OCI-LY1 (cell line): ENCODE data around the gene CLEC5A.
"Not testable (repeated sequence)": the region's sequence is repeated elsewhere in the genome, so short reads cannot be mapped to it uniquely, and the experiment has no call there.

Source experiments
- H2AFZ ChIP-seq: fragments of 200-600 bp; sonication (generic), shearing (Covaris generic); 2 replicates; pipeline ENCODE4 v1.6.0; 2014; ENCODE audit warnings: antibody characterized with exemption, mild to moderate bottlenecking, low read length
- H3F3A ChIP-seq: fragments of 200-600 bp; sonication (generic), shearing (Covaris generic); 2 replicates; pipeline ENCODE4 v1.6.0; 2014; ENCODE audit warnings: mild to moderate bottlenecking, antibody characterized with exemption, low read length, moderate library complexity; ENCODE audit not compliant: insufficient read depth
- H3K27ac ChIP-seq: fragments of 200-600 bp; sonication (generic); 2 replicates; pipeline ENCODE4 v1.5.1; 2014; ENCODE audit warnings: low read length, mixed run types, mild to moderate bottlenecking, low read depth; ENCODE audit not compliant: poor library complexity, severe bottlenecking
- H3K27me3 ChIP-seq: fragments of 200-600 bp; sonication (generic); 2 replicates; pipeline ENCODE4 v1.6.0; 2014; ENCODE audit warnings: antibody characterized with exemption, mild to moderate bottlenecking, low read length, moderate library complexity; ENCODE audit not compliant: insufficient read depth
- H3K36me3 ChIP-seq: fragments of 200-600 bp; sonication (generic); 2 replicates; pipeline ENCODE4 v1.6.1; 2014; ENCODE audit warnings: mild to moderate bottlenecking, antibody characterized with exemption, low read length, moderate library complexity, mixed read lengths; ENCODE audit not compliant: insufficient read depth
- H3K4me1 ChIP-seq: fragments of 200-600 bp; sonication (generic); 2 replicates; pipeline ENCODE4 v1.5.1; 2014; ENCODE audit warnings: mild to moderate bottlenecking, low read length, moderate library complexity; ENCODE audit not compliant: insufficient read depth, severe bottlenecking
- H3K4me2 ChIP-seq: fragments of 200-600 bp; sonication (generic), shearing (Covaris generic); 2 replicates; pipeline ENCODE4 v1.6.1; 2014; ENCODE audit warnings: low read length
- H3K4me3 ChIP-seq: fragments of 200-600 bp; sonication (generic); 2 replicates; pipeline ENCODE4 v1.5.1; 2014; ENCODE audit warnings: low read length, low read depth, mild to moderate bottlenecking, mixed read lengths; ENCODE audit not compliant: poor library complexity, severe bottlenecking
- H3K79me2 ChIP-seq: fragments of 200-600 bp; shearing (Covaris generic); 2 replicates; pipeline ENCODE4 v1.6.1; 2016; ENCODE audit warnings: mixed run types, low read length, mixed read lengths; ENCODE audit not compliant: insufficient read depth
- H3K9ac ChIP-seq: fragments of 200-600 bp; sonication (generic), shearing (Covaris generic); 2 replicates; pipeline ENCODE4 v1.6.1; 2014; ENCODE audit warnings: mild to moderate bottlenecking, low read length, mixed read lengths
- H3K9me2 ChIP-seq: fragments of 200-600 bp; sonication (generic), shearing (Covaris generic); 2 replicates; pipeline ENCODE4 v1.6.1; 2014; ENCODE audit warnings: low read depth, mild to moderate bottlenecking, low read length, mixed read lengths
- H3K9me3 ChIP-seq: fragments of 200-600 bp; shearing (Covaris generic); 2 replicates; pipeline ENCODE4 v1.6.1; 2014; ENCODE audit warnings: low read length, mixed read lengths
- H4K20me1 ChIP-seq: fragments of 200-600 bp; sonication (generic), shearing (Covaris generic); 2 replicates; pipeline ENCODE4 v1.6.0; 2016; ENCODE audit warnings: mild to moderate bottlenecking, low read length; ENCODE audit not compliant: insufficient read depth
- EZH2 ChIP-seq: fragments of 200-600 bp; sonication (generic), shearing (Covaris generic); IDR thresholded peaks from 2 replicates; pipeline ENCODE4 v1.8.0; 2017; ENCODE audit warnings: borderline replicate concordance, mixed run types, mild to moderate bottlenecking, antibody characterized with exemption, low read length, moderate library complexity, mixed read lengths
- TF ChIP-seq, protein P1 (sequence below): fragments of 200-600 bp; sonication (generic), shearing (Covaris generic); IDR thresholded peaks from 2 replicates; pipeline ENCODE4 v1.5.1; 2017; ENCODE audit warnings: mild to moderate bottlenecking, antibody characterized with exemption, low read length, moderate library complexity, mixed read lengths

CLEC5A gene

DNA sequence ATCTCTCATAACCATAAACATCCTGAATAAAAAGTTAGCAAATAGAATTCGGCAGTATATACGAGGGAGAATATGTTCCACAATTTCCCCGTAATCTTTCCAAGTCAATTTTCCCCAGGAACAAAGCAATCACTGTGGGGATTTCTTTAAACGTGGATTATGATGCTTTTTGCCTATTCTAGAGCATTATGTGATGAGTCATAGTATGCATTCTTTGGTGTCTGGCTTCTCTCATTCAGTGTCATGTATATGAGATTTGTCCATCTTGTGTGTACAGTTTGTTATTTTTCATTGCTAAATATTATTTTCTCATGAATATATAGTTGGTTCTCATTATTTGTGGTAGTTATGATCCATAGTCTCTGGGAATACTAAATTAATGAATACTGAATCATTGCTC lies 40.5 kb downstream of the CLEC5A start:
- H3K4me3 ChIP-seq, result no peak overlapping the region
- H4K20me1 ChIP-seq, result no peaks in the 10 kb centered on the region
- no peaks in the 10 kb centered on the region for H3K9me3 ChIP-seq
- no peak for TF ChIP-seq EZH2
- TF ChIP-seq, protein P1, sequence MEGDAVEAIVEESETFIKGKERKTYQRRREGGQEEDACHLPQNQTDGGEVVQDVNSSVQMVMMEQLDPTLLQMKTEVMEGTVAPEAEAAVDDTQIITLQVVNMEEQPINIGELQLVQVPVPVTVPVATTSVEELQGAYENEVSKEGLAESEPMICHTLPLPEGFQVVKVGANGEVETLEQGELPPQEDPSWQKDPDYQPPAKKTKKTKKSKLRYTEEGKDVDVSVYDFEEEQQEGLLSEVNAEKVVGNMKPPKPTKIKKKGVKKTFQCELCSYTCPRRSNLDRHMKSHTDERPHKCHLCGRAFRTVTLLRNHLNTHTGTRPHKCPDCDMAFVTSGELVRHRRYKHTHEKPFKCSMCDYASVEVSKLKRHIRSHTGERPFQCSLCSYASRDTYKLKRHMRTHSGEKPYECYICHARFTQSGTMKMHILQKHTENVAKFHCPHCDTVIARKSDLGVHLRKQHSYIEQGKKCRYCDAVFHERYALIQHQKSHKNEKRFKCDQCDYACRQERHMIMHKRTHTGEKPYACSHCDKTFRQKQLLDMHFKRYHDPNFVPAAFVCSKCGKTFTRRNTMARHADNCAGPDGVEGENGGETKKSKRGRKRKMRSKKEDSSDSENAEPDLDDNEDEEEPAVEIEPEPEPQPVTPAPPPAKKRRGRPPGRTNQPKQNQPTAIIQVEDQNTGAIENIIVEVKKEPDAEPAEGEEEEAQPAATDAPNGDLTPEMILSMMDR, result no peak
- no peaks in the 10 kb centered on the region for H3K9me2 ChIP-seq
- H3K79me2 ChIP-seq, result no peaks in the 10 kb centered on the region
- H3K36me3 ChIP-seq, result no peaks in the 10 kb centered on the region
- H3K4me2 ChIP-seq, result no peak overlapping the region
- H3K4me1 ChIP-seq, result no peaks in the 10 kb centered on the region
- H3K9ac ChIP-seq, result no peak overlapping the region
- no peak overlapping the region for H2AFZ ChIP-seq
- H3K27me3 ChIP-seq, result no peaks in the 10 kb centered on the region
- H3K27ac ChIP-seq, result no peak overlapping the region
- H3F3A ChIP-seq, result no peaks in the 10 kb centered on the region

DNA sequence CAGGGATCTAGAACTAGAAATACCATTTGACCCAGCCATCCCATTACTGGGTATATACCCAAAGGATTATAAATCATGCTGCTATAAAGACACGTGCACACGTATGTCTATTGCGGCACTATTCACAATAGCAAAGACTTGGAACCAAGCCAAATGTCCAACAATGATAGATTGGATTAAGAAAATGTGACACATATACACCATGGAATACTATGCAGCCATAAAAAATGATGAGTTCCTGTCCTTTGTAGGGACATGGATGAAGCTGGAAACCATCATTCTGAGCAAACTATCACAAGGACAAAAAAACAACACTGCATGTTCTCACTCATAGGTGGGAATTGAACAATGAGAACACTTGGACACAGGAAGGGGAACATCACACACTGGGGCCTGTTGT lies 47.4 kb downstream of the CLEC5A start:
- not testable (repeated sequence) for H3K4me3 ChIP-seq, H3K27me3 ChIP-seq, H4K20me1 ChIP-seq, H3F3A ChIP-seq, H3K79me2 ChIP-seq, H3K4me1 ChIP-seq, H3K9ac ChIP-seq, H2AFZ ChIP-seq, H3K27ac ChIP-seq, H3K4me2 ChIP-seq, H3K9me3 ChIP-seq, H3K36me3 ChIP-seq, H3K9me2 ChIP-seq

DNA sequence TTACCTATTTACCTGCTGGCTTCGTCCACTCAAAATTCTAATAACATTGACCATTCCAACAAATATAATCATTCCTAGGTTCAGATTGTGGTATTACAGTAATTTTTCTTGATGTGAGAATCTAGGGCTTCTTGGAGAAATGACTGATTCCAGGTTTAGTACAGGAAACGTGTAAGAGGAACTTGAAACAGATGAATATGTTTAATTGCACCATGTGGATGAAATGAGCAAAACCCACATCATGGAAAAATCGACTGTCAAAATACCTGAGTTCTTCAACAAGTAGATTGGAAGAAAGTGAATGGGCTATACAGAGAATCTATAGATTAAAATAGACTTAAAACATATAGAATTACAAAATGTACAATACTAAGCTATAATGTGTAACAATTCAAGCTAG lies 55.4 kb downstream of the CLEC5A start:
- H3K79me2 ChIP-seq, result no peaks in the 10 kb centered on the region
- no peak overlapping the region for H3K4me3 ChIP-seq
- H4K20me1 ChIP-seq, result no peaks in the 10 kb centered on the region
- H3K9ac ChIP-seq, result no peak overlapping the region
- H3F3A ChIP-seq, result no peaks in the 10 kb centered on the region
- H3K9me2 ChIP-seq, result no peaks in the 10 kb centered on the region
- no peak overlapping the region for H3K27ac ChIP-seq
- no peaks in the 10 kb centered on the region for H3K27me3 ChIP-seq
- no peak for TF ChIP-seq EZH2
- TF ChIP-seq, protein P1, result no peak
- H3K9me3 ChIP-seq, result no peaks in the 10 kb centered on the region
- no peaks in the 10 kb centered on the region for H3K36me3 ChIP-seq
- H2AFZ ChIP-seq, result no peak overlapping the region
- no peaks in the 10 kb centered on the region for H3K4me1 ChIP-seq
- H3K4me2 ChIP-seq, result no peak overlapping the region

DNA sequence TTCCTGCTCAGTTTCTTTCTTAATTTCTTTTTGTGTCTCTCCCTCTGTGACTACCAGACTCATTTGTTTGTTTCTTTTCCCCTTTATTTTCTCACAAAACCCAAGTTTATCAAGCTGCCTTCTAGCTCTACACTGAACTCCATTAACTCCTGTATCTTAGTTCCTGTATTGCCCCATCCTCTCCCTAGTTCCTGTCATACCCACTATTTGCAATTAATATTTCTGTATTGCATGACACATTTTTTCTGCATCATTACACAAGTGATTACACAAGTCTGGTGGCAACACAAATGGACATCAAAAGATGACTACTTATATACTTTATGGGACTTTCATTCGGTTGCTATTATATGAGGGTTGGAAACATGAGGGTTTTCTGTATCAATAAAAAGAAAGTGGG lies 57.5 kb downstream of the CLEC5A start:
- no peaks in the 10 kb centered on the region for H3K9me2 ChIP-seq
- no peaks in the 10 kb centered on the region for H3K79me2 ChIP-seq
- no peak overlapping the region for H3K27ac ChIP-seq
- H3K9ac ChIP-seq, result no peak overlapping the region
- no peaks in the 10 kb centered on the region for H4K20me1 ChIP-seq
- H3K9me3 ChIP-seq, result no peaks in the 10 kb centered on the region
- no peaks in the 10 kb centered on the region for H3F3A ChIP-seq
- no peak overlapping the region for H3K4me3 ChIP-seq
- no peak for TF ChIP-seq EZH2
- TF ChIP-seq, protein P1, result no peak
- no peaks in the 10 kb centered on the region for H3K4me1 ChIP-seq
- no peaks in the 10 kb centered on the region for H3K36me3 ChIP-seq
- no peak overlapping the region for H3K4me2 ChIP-seq
- H2AFZ ChIP-seq, result no peak overlapping the region
- H3K27me3 ChIP-seq, result no peaks in the 10 kb centered on the region
